HL-60/S4 (cell line): Measurements from ENCODE around the gene LAG3.

Experiments used
- in situ Hi-C: fragments of 300-500 bp; cut with MboI; formaldehyde crosslinking; loops from 2 replicates; pipeline ENCODE4 v1.14.3; 2022; ENCODE audit warnings: low sequenced_read_pairs

Gene LAG3

DNA sequence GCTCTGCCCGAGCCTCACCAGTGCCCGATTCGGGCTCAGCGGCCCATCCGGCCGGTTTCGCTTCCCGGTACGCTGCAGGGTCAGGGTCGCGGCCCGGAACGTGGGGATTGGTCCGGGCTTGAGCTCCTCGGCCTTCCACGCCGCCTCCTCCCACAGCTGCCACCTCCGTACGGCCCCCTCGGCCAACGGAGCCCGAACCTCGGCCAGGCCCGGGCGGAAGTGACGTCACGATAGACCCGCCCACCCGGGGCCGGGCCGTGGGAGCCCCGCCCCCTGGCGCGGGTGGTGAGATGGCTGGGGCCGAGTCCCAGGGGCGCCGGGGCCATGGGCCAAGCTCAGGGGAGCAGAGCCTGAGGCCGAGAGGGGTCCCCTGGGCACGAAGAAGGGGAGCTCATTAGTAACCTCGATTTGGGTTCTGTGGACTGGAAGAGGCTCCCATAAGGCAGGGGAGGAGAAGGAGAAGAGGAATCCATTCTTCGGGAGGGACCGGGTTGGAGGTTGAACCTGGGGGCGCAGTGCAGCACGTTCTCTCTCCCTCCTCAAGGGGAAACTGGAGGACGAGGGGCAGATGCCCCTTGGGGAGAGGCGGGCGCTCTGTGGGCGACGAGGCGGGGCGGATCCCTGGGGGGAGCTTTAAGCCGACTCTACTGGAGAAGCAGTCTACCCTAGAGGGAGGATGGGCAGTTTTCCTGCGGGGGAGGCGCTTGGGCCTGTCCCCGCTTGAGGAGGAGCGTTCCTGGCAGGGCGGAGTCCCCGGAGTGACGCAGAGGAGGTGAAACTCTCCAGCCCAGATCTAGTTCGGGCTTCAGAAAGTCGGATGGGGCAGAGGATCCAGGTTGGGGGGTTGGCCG, 19.2 kb upstream of the LAG3 start, which contains the start of gene MLF2:
TSS of gene MLF2 (minus strand) at position 221 of the 851 bp plus-strand sequence. CDS start 807 bp downstream, outside the sequence.
- in situ Hi-C loops = loop anchor here (5.0 kb wide), 1 partner anchor 74 kb away; the partner anchor contains the start of gene P3H3

DNA sequence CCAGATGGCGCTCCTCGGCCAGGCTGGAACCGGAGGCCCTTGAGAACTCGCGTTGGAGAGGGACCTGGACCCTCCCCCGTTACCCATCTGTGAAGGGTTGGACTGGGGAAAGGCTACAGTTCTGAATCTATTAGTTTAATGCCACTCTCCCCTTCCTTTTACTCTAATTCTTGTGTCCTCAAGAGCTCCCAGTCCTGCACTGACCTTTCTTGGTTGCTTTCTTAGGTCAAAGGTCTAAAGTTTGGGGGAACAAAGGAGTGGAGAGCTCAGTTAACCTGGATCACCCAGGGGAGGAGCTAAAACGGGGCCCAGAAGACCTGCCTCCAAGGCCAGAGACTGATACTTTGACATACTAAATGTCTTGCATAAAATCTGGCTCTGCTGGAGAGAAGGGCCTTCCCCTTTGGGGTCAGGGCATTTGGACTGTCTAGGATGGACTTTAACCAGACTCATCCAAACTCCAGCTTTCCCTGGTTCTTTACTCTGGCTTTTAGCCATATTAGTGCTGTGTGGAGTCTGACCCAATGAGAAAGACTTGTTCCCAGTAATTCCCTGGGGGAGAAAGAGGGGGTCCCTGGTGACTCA, 18.5 kb upstream of the LAG3 start:
- in situ Hi-C loops = loop anchor here (5.0 kb wide), 1 partner anchor 73 kb away; the partner anchor contains the start of gene P3H3

DNA sequence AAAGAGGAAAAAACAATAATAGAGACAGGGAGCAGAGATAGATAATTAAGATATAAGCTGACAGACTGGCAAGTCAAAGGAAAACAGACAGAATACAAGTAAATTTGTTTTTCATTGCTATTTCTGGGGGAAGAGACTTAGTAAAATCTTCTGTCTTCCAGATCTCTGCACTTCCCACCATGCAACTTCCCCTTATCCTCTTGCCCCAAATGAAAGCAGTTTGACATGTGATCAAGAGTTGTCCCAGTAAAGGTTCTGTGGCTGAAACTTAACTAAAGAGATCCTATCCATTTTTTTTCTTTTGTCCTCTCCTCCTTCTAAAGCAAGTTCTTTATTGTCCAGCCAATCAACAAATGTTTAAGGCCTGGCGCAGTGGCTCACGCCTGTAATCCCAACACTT, 17.9 kb upstream of the LAG3 start:
- in situ Hi-C loops = loop anchor here (5.0 kb wide), 1 partner anchor 73 kb away; the partner anchor contains the start of gene P3H3

DNA sequence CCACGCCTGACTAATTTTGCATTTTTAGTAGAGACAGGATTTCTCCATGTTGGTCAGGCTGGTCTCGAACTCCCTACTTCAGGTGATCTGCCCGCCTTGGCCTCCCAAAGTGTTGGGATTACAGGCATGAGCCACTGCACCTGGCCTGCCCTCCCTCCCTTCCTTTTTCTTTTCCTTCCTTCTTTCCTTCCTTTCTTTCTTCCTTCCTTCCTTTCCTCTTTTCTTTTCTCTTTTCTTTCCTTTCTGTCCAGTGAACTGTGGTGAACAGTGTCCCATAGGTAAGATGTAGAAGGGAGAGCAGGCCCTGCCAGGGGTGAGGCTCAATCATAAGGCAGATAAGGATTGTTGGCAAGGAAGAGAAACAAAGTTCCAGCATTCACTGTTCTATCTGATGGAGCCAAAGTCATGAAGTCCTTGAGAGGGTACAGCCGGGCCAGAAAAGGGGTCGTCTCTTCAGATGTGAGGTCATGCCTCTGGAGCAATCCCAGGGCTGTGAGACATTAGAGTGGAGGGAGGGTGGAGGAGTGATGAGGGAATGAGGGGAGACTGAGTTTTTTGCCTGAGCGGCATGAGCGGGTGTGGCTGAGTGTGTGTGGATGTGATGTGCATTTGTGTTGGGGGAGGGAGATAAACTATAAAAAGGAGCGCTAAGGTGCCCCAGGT, 15.2 kb upstream of the LAG3 start:
- in situ Hi-C loops = no loop called here

DNA sequence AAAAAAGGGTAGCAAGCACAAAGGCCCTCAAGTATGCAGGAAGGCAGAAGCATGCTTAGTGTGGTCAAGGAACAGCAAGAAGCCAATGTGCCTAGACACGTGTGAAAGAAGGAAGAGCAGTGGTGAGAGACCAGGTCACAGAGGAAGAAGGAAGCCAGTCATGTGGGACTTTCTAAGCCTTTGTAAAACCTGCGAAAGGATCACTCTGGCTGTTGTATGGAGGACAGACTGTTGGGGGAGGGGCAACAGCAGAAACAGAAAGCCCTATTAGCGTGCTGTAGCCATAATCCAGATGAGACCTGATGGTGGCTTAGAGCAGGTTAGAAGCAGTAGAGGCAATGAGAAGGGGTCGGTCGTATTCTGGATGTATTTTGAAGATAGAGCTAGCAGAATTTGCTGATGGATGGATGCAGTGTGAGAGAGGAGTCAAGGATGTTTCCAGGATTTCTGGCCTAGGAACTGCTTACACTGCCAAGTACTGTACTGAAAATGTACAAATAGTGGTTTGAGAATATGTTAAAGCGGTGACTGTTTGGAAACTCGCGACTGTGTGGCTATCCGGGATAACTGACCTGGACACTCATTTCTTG, 13.7 kb upstream of the LAG3 start:
- in situ Hi-C loops = no loop called here

DNA sequence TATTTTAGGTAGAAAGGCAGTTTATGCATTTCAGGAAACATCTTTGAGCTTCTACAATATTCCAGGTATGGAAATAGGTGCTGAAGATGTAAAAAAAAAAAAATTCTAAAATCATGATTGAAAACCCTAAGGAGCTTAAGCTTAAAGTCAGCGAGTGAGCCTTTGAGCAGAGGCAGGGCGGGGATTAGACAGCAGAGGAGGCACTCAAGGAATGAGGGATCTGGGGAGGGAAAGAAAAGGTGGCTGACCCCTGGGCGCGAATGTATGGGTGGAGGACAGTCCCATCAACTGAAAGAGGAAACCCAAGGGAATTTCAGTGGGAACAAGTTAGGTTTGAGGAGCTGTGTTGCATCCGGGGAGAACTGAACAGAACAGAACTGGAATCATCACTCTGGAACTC, 12.6 kb upstream of the LAG3 start:
- in situ Hi-C loops = no loop called here

DNA sequence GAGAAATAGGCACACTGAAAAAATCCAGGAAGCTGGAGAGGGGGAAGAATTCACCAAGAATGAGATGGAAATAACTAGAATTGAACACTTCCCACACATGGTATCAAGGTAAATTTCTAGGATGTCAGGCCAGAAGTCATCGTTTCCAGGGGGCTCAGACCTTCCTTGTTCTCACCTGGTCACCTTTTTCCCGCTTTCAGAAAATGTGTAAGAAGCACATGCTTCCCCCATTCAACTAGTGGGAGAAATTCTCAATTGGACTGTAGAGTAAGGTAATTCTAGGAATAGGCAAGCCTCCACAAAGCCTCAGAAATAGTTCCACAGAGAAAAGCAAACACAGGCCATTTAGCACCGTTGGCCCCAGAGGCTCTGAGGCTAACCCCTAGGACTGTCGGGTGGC, 8.9 kb upstream of the LAG3 start:
- in situ Hi-C loops = no loop called here

DNA sequence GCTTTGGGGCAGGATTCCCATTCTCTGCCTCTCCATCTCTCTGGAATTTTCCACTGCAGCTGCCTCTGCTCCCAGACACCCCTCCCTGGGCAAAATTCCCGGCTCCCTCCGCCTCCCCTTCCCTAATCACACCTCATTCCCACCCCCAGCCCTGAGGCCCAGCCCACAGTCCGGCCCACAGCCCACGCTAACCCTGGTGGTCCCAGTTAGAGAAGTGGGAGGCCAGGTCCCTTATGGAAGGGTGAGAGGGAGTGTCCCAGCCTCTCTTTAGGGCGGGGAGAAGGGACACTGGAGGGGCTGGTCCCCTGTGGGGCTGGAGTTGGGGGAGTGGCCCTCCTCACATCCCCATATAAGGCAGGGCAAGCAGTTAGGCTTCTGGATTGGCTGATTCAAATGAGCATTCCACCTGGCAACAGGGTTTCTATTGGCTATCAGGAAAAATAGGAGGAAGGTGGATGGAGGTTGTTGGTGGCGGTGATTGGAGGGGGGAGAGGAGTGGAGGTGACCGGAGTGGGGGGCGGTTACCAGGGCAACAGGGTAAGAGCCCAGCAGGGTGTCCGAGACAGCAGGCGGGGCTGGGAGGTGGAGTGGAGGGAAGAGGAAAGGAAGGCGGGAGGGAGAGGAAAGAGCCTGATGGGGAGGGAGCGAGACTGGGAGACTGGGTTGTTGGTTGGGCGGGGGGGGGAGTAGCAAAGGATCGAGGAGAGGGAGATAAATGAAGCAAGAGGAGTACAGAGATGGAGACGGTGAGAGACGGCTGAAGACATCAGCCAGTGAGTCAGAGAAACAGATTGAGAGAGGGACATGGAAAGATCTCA, 8.1 kb upstream of the LAG3 start:
- in situ Hi-C loops = no loop called here

DNA sequence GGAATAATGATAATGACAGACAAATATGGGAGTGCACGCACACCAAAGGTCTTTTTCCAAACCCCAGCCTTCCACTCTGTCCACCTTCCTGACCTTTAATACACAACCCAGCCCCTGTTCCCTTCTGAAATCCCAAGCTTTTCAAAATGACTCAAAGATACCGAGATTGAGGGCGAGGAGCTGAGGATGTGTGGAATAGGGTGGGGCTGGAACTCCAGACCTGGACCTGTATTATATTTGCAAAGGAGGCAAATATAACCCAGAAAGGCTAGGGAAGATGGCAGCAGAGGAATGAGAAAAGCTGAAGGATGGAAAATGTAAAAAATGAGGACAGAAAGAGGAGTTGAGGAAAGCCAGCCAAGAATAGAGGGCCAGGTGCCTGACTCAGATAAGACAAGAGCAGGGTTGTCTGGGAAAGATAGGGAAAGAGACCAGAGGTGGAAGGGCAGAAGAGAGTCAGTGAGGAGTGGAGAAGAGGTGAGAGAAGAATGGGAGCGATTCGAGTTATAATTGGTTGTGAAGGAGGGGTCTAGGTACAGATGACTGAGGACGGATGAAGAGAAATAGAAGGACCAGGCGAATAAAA, 7.2 kb upstream of the LAG3 start:
- in situ Hi-C loops = no loop called here

DNA sequence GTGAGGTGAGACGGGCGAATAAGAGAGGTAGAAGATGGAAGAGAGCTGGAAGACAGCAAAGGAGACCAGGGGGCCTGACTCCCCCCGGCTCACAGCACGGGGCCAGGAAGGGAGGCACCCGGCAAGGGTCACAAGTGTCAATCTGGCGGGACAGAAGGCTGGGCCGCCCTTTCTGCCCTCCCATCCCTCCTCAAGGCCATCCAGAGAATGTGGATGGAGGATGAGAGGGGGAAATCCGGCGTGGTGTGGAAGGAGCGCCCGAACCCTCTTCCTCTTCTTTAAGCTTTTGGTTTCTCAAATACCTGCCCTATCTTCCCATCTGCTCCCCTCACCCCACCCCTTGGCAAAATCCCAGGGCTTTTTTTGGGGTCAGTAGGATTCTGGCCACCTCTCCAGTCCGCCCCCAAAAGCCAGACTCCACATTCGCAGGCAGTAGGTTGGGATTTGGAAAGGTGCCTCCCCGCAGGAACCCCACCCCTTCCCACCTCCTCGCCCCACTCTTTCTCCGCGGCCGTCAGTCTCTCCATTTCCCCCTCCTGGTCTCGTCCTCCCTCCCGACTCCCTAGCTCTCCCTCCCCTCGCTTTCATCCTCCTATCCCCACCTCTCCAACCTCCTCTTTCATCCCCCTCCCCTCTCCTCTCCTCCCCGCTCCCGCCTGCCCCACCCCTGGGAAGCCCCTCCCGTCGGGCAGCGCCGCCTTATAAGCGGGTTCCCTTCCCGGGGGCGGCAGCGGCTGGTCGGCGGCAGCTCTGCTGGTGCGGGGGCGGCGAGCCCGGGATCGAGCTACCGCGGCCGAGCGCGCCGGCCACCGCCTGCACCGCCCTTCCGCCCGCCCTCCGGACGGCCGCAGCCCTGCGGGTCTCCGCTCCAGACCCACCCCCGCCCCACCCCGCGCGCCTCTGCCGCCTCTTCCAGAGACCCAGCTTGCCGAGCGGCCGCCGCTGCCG, 6.4 kb upstream of the LAG3 start, which contains the start of gene PTMS:
TSS of gene PTMS (plus strand) at position 730 of the 948 bp plus-strand sequence. CDS start 343 bp downstream, outside the sequence.
- in situ Hi-C loops = no loop called here

DNA sequence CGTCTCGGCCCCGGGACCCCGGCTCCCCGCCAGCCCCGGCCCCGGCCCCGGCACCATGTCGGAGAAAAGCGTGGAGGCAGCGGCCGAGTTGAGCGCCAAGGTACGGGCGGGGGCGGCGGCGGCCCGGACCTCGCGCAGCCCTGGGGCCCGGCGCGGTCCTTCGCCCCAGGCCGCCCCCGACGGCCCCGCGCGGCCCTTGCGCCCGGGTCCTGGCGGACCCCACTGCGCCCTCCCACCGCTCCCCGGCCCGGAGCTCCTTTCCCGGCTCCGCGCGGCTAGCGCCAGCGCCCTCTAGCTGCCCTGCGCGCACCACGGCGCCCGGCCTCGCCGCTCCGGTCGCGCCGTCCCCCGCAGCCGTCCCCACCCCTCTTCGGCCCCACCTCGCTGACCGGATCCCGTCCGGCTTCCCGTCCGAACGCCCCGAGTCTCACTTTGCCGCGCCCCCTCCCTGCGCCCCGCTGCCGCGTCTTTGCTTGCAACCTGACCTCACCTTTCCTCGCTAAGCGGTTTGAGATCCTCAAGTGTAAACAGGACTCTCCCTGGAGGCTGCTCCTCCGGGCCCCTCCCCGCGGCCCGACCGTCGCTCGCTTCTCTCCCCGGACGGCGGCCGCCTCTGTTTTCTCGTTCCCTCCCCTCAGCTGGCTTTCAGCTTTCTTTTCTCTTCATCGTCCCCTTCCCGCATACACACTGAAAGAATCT, 5.5 kb upstream of the LAG3 start:
- in situ Hi-C loops = no loop called here

DNA sequence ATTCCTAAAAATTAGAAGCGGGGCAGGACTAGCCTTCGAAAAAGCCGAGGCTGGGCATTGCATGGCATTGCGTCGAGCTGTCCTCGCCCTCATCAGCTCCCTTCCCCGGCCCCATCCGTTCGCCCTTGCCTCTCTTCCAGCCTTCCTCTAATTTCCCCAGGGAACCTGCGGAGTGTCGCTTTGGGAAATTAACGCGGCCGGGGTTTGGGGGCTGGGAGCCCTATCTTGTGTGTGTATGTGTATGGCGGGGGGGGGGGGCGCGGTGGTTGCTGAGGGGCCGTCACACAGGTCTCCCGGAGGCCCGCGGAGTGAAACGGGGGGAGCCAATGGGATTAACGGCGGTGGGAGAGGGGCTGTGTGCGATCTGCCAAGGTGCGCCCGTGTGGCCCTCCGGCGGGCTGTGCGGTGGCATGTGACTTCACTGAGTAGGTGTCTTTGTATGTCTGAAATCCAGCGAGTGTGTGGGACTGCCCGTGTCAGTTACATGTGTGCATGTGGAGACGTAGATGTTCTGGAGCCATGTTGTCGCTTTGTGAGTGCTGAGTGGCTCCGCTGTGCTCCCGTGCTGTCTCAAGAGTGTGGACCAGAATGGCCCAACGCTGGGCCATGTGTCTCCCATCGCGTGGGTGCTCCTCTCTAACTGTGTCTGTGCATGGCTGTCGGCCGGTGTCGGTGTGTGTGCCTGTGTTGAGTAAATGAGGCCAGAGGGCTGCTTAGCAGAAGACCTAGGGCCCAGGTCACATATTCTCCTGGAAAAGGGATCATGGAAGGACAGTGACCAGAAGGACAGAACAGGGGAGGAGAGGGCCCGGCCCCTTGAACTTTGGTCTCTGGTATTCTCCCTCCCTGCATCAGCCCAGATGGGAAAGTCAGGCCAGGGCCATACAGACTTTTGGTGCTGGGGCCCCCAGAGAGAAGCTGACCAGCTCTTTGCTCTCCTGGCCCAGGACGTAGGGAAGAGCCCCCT, 4.7 kb upstream of the LAG3 start:
- in situ Hi-C loops = no loop called here

DNA sequence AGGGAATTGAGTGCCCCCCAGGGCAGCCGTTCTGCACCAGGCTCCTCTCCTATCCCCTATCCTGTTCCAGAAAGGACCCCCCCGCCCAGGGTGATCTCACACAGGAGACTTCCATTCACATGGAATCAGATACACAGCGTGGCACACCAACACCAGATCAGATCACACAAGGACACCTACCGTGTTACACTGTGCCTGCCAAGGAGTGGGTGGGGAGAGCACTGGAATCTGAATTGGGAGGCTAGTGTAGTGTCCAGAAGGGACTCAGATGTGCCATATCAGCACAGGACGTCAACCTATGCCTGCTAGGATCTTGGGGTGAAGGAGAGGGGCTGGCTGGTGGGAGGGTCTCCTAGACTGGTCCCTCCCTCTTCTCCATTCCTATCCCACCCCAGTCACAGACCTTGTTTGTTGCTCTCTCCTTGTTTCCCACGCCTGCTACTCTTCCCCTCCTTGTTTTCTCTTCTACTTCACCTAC, 3.8 kb upstream of the LAG3 start:
- in situ Hi-C loops = no loop called here

DNA sequence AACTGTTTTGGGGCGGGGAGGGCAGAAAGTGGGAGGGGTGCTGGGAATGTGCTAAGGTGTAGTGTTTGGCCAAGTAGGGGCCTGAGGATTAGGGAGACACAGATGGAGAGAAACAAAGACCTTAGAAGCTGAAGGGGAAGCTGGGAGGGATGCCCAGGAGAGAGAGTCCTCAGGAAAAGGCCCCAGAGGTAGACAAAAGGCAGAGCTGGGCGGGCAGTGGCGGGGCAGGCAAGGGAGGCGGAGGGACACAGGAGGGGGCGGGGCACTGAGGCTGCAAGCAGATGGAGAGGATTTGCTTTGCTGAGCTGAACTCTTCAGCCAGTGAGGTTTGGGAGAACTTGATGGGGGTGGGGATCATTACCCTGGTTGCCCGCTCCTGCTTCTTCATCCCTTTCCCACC, 3.3 kb upstream of the LAG3 start:
- in situ Hi-C loops = no loop called here

DNA sequence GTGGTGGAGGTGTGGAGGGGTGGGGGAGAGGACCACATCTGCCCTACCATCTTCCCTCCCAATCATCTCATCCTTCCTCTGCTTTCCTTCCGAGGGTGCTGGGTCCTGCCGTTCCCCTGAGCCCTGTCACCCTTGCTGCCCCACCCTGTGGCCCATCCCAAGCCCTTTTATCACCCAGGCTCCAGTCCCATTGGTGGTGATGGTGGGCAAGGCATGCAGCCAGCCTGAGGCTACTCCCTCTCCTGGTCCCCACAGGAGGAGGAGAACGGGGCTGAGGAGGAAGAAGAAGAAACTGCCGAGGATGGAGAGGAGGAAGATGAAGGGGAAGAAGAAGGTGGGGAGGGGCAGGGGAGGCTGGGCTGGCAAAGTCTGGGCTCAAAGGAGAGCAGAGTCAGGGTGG, 2.7 kb upstream of the LAG3 start:
- in situ Hi-C loops = no loop called here

DNA sequence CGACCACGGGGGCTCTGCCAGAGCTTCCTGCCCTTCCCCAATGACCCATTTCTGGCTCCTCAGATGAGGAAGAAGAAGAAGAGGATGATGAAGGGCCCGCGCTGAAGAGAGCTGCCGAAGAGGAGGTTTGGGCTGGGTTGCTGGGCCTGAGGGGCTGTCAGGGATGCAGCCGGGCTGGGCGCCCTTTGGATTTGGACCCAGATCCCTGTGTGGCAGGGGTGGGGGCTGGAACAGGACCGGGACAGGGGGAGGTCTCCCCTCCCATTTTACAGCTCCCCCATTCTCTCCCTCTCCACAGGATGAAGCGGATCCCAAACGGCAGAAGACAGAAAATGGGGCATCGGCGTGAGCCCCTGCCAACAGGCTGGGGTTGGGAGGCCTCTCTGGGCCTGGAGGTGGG, 2.2 kb upstream of the LAG3 start:
- in situ Hi-C loops = no loop called here

DNA sequence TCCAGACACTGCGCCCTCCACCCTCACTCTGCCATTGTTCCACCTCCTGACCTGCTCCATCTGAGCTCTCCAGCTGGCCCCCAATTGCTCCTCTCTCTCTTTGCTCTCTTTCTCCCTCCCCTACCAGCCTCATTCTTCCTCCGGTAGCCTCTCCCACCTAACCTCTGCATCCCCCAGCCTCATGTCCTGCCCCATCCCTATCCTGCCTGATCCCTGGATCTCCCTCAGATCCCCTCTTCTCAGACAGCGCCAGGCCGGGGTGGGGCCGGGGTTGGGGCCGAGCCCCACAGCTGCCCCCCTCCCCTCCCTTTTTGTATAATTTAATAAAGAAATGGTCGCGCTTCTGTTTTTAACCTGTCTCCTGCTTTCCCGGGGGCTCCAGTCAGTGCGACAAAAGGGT, 1.7 kb upstream of the LAG3 start:
- in situ Hi-C loops = no loop called here
